Ovary (tissue), 9 donors: ENCODE results near the gene PRR22. TPM values are rescaled to one million over a fixed set of nuclear protein-coding genes. Genes with fewer than 3 reads are reported as not detected.

Experiments
- DNase-seq, 5 donors: peaks; one replicate each; pipeline ENCODE4 v3.0.0-alpha.2; 2019 to 2020
- H3K27ac ChIP-seq, 2 donors: fragments of 200-600 bp; one replicate each; pipeline versions ENCODE4 v1.5.1 to v1.8.0; 2019 to 2022
- H3K27me3 ChIP-seq: fragments of 200-600 bp; one replicate; pipeline ENCODE4 v1.8.0; 2022
- H3K36me3 ChIP-seq: fragments of 200-600 bp; sonication (generic); one replicate; pipeline ENCODE4 v1.5.1; 2019
- H3K4me1 ChIP-seq: one replicate; pipeline ENCODE4 v1.8.1; 2013; ENCODE audit warnings: mild to moderate bottlenecking, moderate library complexity; ENCODE audit not compliant: insufficient read depth
- H3K4me3 ChIP-seq: fragments of 200-600 bp; sonication (generic); one replicate; pipeline ENCODE4 v1.5.1; 2017
- H3K9me3 ChIP-seq, 2 donors: fragments of 200-600 bp in 1 of 2; sonication (generic) in 1 of 2; one replicate each; pipeline versions ENCODE4 v1.5.1 to v1.8.1; 2013 to 2019; ENCODE audit warnings: mild to moderate bottlenecking in 1 of 2, moderate library complexity in 1 of 2
- CTCF ChIP-seq, 3 donors: fragments of 450-650 bp in 2 of 3; fragments of 200-600 bp in 1 of 3; IDR thresholded peaks; one replicate each; pipeline versions ENCODE4 v1.5.1 to v1.8.0; 2016 to 2022; ENCODE audit warnings: antibody characterized with exemption in 3 of 3, mild to moderate bottlenecking in 1 of 3
- EP300 ChIP-seq: sonication (generic); formaldehyde crosslinking; IDR thresholded peaks from one replicate; pipeline ENCODE4 v1.6.1; 2017; ENCODE audit warnings: antibody characterized with exemption
- POLR2A ChIP-seq: fragments of 450-650 bp; IDR thresholded peaks from one replicate; pipeline ENCODE4 v1.6.1; 2017; ENCODE audit warnings: antibody characterized with exemption, mild to moderate bottlenecking, moderate library complexity
- WGBS, 3 donors: extraction: QIAGEN DNeasy Blood & Tissue Kit in 1 of 3; methylation state at CpG; one replicate each; pipeline versions ENCODE4 v1.1.5 to v1.1.7; 2013 to 2017; 5-methylcytosine and 5-hydroxymethylcytosine counted together
- intact Hi-C, 4 donors: fragments of 100-400 bp; cut with DNase I; formaldehyde crosslinking; loops; one replicate each; pipeline versions ENCODE4 v1.11.0 to v1.15.1; 2022 to 2023
- polyA plus RNA-seq, 2 donors: library from polyadenylated mRNA; stranded (reverse); fragments of 200-250 nt in 1 of 2; fragments of 350-450 nt in 1 of 2; fragmentation: Illumina TruSeq in 1 of 2; extraction: RNeasy Lipid Tissue Mini Kit (QIAGEN cat#74804) in 1 of 2; gene quantifications; one replicate each; pipeline ENCODE4 v1.2.3, GENCODE V29; 2013 to 2014
- total RNA-seq, 7 donors: library from RNA; depleted of rRNA in 2 of 7; stranded (reverse); fragments of >200 nt in 2 of 7; fragmentation: NEBNext Ultra II Directional in 3 of 7; extraction: Animal tissue kit (Norgen Biotek cat#: 25700) in 3 of 7; gene quantifications; one replicate each; pipeline versions ENCODE4 v1.1.0 to v1.2.4, GENCODE V29; 2016 to 2023
- donor health status: DM: no; HTN: no; CAD: no; lungs with moderate emphysema.
- donor health status: DM: no; HTN: no; CAD: no.
- donor health status: Bipolar disorder and iron deficiency.
- donor health status: DM: yes; HTN: yes; CAD: no.
- donor health status: DM: no; HTN: no; CAD: no.
- donor health status: DM: yes; HTN: yes; CAD: no.

PRR22 gene
- total and polyA plus RNA-seq, 9 donors, result 0.24 to 3.8 (median 2.0) TPM; not detected in 1

GRCh38 chr19:5799247-5800241, 15.0 kb upstream of the PRR22 start:
- intact Hi-C loops, result loop anchor here in 2 of 4 donors (5.0 to 10.0 kb wide), 2 partner anchors 93 to 95 kb away; no protein-coding TSS in a partner anchor
- Histone ChIP-seq H3K27ac (no peak overlapping the region), H3K4me1 (peaks cover 8% of the 10 kb centered on the region), H3K4me3 (no peak overlapping the region), H3K9me3 (no peaks in the 10 kb centered on the region), H3K36me3 (no peaks in the 10 kb centered on the region), H3K27me3 (no peaks in the 10 kb centered on the region)
- peak in 3 of 5 donors; percentile 22 to 51 (median 26) for DNase-seq
- no peak for TF ChIP-seq CTCF (IDR thresholded peaks at IDR 0.05)
- TF ChIP-seq EP300, result no peak
- WGBS, 3 donors, result 36 to 42% (median 36%) methylated on average over 37 of the region's 37 CpGs

- Histone ChIP-seq H3K27me3 (no peaks in the 10 kb centered on the region), H3K9me3 (no peaks in the 10 kb centered on the region), H3K4me3 (no peak overlapping the region), H3K27ac (no peak overlapping the region), H3K36me3 (no peaks in the 10 kb centered on the region), H3K4me1 (peaks cover 6% of the 10 kb centered on the region)
- DNase-seq, result no peak
- intact Hi-C loops, result no loop called here
- WGBS, 3 donors, result 90 to 91% (median 90%) methylated on average over 8 of the region's 8 CpGs
- TF ChIP-seq EP300 (no peak), CTCF (IDR thresholded peaks at IDR 0.05) (no peak), POLR2A (no peak)
Measured at GRCh38 chr19:5798244-5798643, 13.7 kb upstream of the PRR22 start.

GRCh38 chr19:5795382-5795919, 10.9 kb upstream of the PRR22 start:
- TF ChIP-seq POLR2A (no peak), CTCF (IDR thresholded peaks at IDR 0.05) (no peak), EP300 (no peak)
- Histone ChIP-seq H3K4me1 (peaks cover 6% of the 10 kb centered on the region), H3K36me3 (no peaks in the 10 kb centered on the region), H3K9me3 (no peaks in the 10 kb centered on the region), H3K27ac (no peak overlapping the region), H3K4me3 (no peak overlapping the region), H3K27me3 (no peaks in the 10 kb centered on the region)
- DNase-seq, result no peak
- intact Hi-C loops, result no loop called here
- 81 to 82% (median 81%) methylated on average over 7 of the region's 7 CpGs for WGBS, 3 donors

- intact Hi-C loops, result no loop called here
- TF ChIP-seq POLR2A, result no peak
- no peak for TF ChIP-seq CTCF (IDR thresholded peaks at IDR 0.05)
- TF ChIP-seq EP300, result no peak
- Histone ChIP-seq H3K4me3 (no peak overlapping the region), H3K27me3 (no peaks in the 10 kb centered on the region), H3K36me3 (peaks cover 2% of the 10 kb centered on the region), H3K27ac (no peak overlapping the region), H3K9me3 (no peaks in the 10 kb centered on the region), H3K4me1 (no peaks in the 10 kb centered on the region)
- DNase-seq, result no peak
- WGBS, 3 donors, result 79 to 88% (median 86%) methylated on average over 3 of the region's 3 CpGs
Measured at GRCh38 chr19:5793188-5793587, 8.6 kb upstream of the PRR22 start.
